PC-9 (cell line): ENCODE measurements around the gene COLEC11. TPM values are rescaled to one million over a fixed set of nuclear protein-coding genes. Genes with fewer than 3 reads are reported as not detected.

Source experiments
- BruUV-seq: library from RNA; stranded (reverse); fragments of 400-500 nt; replicated peaks from 2 replicates; lab custom pipeline; 2021; lab: Mats Ljungman, UMichigan
- CTCF ChIA-PET: fragments of 300-600 bp; sonication (Branson Sonifier 250); formaldehyde crosslinking; loops from one replicate; lab custom pipeline; 2022; ENCODE audit warnings: antibody characterized with exemption; lab: Charles Lee
- POLR2A ChIA-PET: fragments of 300-600 bp; sonication (Branson Sonifier 250); formaldehyde crosslinking; loops from one replicate; lab custom pipeline; 2022; ENCODE audit warnings: antibody characterized with exemption; ENCODE audit not compliant: unreplicated experiment; lab: Charles Lee
- DNase-seq, 2 experiments: peaks; one replicate each; pipeline versions ENCODE4 v3.0.0 to v3.0.0-alpha.2; 2015 to 2022; ENCODE audit warnings: mixed read lengths in 1 of 2
- H2AFZ ChIP-seq: fragments of 200-600 bp; sonication (generic); 2 replicates; pipeline ENCODE4 v1.8.1; 2017; ENCODE audit warnings: antibody characterized with exemption
- H3F3A ChIP-seq: fragments of 200-600 bp; sonication (generic); 2 replicates; pipeline ENCODE4 v1.8.1; 2017; ENCODE audit warnings: antibody characterized with exemption, mild to moderate bottlenecking, low read depth; ENCODE audit not compliant: insufficient read depth
- H3K27ac ChIP-seq: fragments of 200-600 bp; sonication (generic); 2 replicates; pipeline ENCODE4 v1.6.1; 2016; ENCODE audit warnings: mixed run types
- H3K27me3 ChIP-seq: fragments of 200-600 bp; sonication (generic); 2 replicates; pipeline ENCODE4 v1.6.1; 2016; ENCODE audit warnings: low read depth, mixed run types; ENCODE audit not compliant: insufficient read depth
- H3K36me3 ChIP-seq: fragments of 200-600 bp; sonication (generic); 2 replicates; pipeline ENCODE4 v1.6.1; 2016; ENCODE audit warnings: low read depth, mixed run types
- H3K4me1 ChIP-seq: fragments of 200-600 bp; sonication (generic); replicated peaks from 2 replicates; pipeline ENCODE4 v1.6.1; 2016; ENCODE audit warnings: mixed run types; ENCODE audit not compliant: insufficient read depth
- H3K4me2 ChIP-seq: fragments of 200-600 bp; sonication (generic); 2 replicates; pipeline ENCODE4 v1.6.1; 2017; ENCODE audit warnings: mixed run types
- H3K4me3 ChIP-seq: fragments of 200-600 bp; sonication (generic); 2 replicates; pipeline ENCODE4 v1.6.1; 2016; ENCODE audit warnings: mixed run types
- H3K79me2 ChIP-seq: fragments of 200-600 bp; sonication (generic); 2 replicates; pipeline ENCODE4 v1.6.1; 2017; ENCODE audit warnings: low read depth, mixed run types
- H3K9me2 ChIP-seq: fragments of 200-600 bp; sonication (generic); 2 replicates; pipeline ENCODE4 v1.8.1; 2017; ENCODE audit warnings: mild to moderate bottlenecking; ENCODE audit not compliant: insufficient read depth
- H3K9me3 ChIP-seq: fragments of 200-600 bp; sonication (generic); 2 replicates; pipeline ENCODE4 v1.8.1; 2016; ENCODE audit warnings: low read depth; ENCODE audit not compliant: insufficient read depth
- H4K20me1 ChIP-seq: fragments of 200-600 bp; sonication (generic); 2 replicates; pipeline ENCODE4 v1.8.1; 2017; ENCODE audit not compliant: insufficient read depth
- CTCF ChIP-seq: fragments of 200-600 bp; sonication (generic); conservative IDR thresholded peaks from 2 replicates; pipeline ENCODE4 v1.6.1; 2017; ENCODE audit warnings: mixed run types, antibody characterized with exemption, mild to moderate bottlenecking, moderate library complexity
- EZH2 ChIP-seq: fragments of 200-600 bp; sonication (generic); IDR thresholded peaks from 2 replicates; pipeline ENCODE4 v1.8.0; 2017; ENCODE audit warnings: antibody characterized with exemption, low read depth
- intact Hi-C: fragments of 100-400 bp; cut with micrococcal nuclease; formaldehyde crosslinking; loops from one replicate; pipeline ENCODE4 v1.10.0; 2022; ENCODE audit not compliant: unreplicated experiment
- total RNA-seq: library from RNA; stranded (reverse); gene quantifications from 2 replicates; pipeline ENCODE4 v1.2.3, GENCODE V29; 2021

The COLEC11 gene
- total RNA-seq, 1 experiment from 2014 or later, result 2.4 TPM

- CTCF ChIA-PET, result no interaction called here
- POLR2A ChIA-PET, result no interaction called here
- H3K36me3 ChIP-seq, result no peaks in the 10 kb centered on the region
- no TSS peak for BruUV-seq
- H3K27me3 ChIP-seq, result no peaks in the 10 kb centered on the region
- no peak overlapping the region for H2AFZ ChIP-seq
- no peaks in the 10 kb centered on the region for H3K9me2 ChIP-seq
- DNase-seq, result no peak
- no peaks in the 10 kb centered on the region; the same call in 1 of the 2 replicates for H3F3A ChIP-seq
- H3K4me2 ChIP-seq, result no peak overlapping the region
- peaks cover 10% of the 10 kb centered on the region for H3K79me2 ChIP-seq
- no peaks in the 10 kb centered on the region for H4K20me1 ChIP-seq
- H3K9me3 ChIP-seq, result no peaks in the 10 kb centered on the region; the same call in 1 of the 2 replicates
- H3K4me1 ChIP-seq, result peaks cover 12% of the 10 kb centered on the region
- TF ChIP-seq CTCF (no peak), EZH2 (no peak)
- intact Hi-C loops, result no loop called here
- no peak overlapping the region for H3K4me3 ChIP-seq
- no peak overlapping the region for H3K27ac ChIP-seq
Measured at GRCh38 chr2:3610881-3611505, 16.1 kb downstream of the COLEC11 start.

- ChIA-PET POLR2A (no interaction called here), CTCF (no interaction called here)
- no peaks in the 10 kb centered on the region for H3K9me2 ChIP-seq
- no peak overlapping the region for H3K4me3 ChIP-seq
- no peak overlapping the region for H3K27ac ChIP-seq
- intact Hi-C loops, result no loop called here
- DNase-seq, result no peak
- H2AFZ ChIP-seq, result no peak overlapping the region
- no TSS peak for BruUV-seq
- TF ChIP-seq EZH2, result no peak
- TF ChIP-seq CTCF, result no peak
- no peaks in the 10 kb centered on the region for H4K20me1 ChIP-seq
- no peak overlapping the region for H3K4me2 ChIP-seq
- H3K36me3 ChIP-seq, result no peaks in the 10 kb centered on the region
- no peaks in the 10 kb centered on the region; the same call in 1 of the 2 replicates for H3K9me3 ChIP-seq
- H3K4me1 ChIP-seq, result peaks cover 6% of the 10 kb centered on the region
- H3F3A ChIP-seq, result no peaks in the 10 kb centered on the region; the same call in 1 of the 2 replicates
- H3K27me3 ChIP-seq, result no peaks in the 10 kb centered on the region
- peaks cover 4% of the 10 kb centered on the region for H3K79me2 ChIP-seq
Measured at GRCh38 chr2:3611589-3611988, 16.7 kb downstream of the COLEC11 start.

GRCh38 chr2:3612639-3613523, 18.0 kb downstream of the COLEC11 start:
- H3K9me2 ChIP-seq, result no peaks in the 10 kb centered on the region
- H3K27me3 ChIP-seq, result no peaks in the 10 kb centered on the region
- no peaks in the 10 kb centered on the region; the same call in 1 of the 2 replicates for H3F3A ChIP-seq
- H3K9me3 ChIP-seq, result no peaks in the 10 kb centered on the region; the same call in 1 of the 2 replicates
- no peaks in the 10 kb centered on the region for H3K4me1 ChIP-seq
- TF ChIP-seq EZH2, result no peak
- TF ChIP-seq CTCF, result no peak
- BruUV-seq, result no TSS peak
- no peak overlapping the region for H2AFZ ChIP-seq
- H3K4me3 ChIP-seq, result no peak overlapping the region
- H3K27ac ChIP-seq, result no peak overlapping the region
- POLR2A ChIA-PET, result no interaction called here
- H3K36me3 ChIP-seq, result no peaks in the 10 kb centered on the region
- no peak for DNase-seq
- H3K79me2 ChIP-seq, result no peaks in the 10 kb centered on the region
- H4K20me1 ChIP-seq, result no peaks in the 10 kb centered on the region
- intact Hi-C loops, result no loop called here
- CTCF ChIA-PET, result no interaction called here
- H3K4me2 ChIP-seq, result no peak overlapping the region
